IMR-90 (cell line): ENCODE results near the gene REPS2. TPM values are rescaled to one million over a fixed set of nuclear protein-coding genes. Genes with fewer than 3 reads are reported as not detected.
"Not testable (repeated sequence)": the region's sequence is repeated elsewhere in the genome, so short reads cannot be mapped to it uniquely, and the experiment has no call there.

Experiments used
- ATAC-seq: fragments of 200-7000 bp; cut with Tn5 transposase; 2 replicates; pipeline ENCODE4 v1.9.1; 2020; ENCODE audit warnings: low read depth, mild to moderate bottlenecking, moderate library complexity
- BruUV-seq: library from RNA; stranded (reverse); fragments of 400-500 nt; replicated peaks from 2 replicates; lab custom pipeline; 2021; lab: Mats Ljungman, UMichigan
- CTCF ChIA-PET: fragments of 300-600 bp; formaldehyde crosslinking; extraction: SDS; loops from one replicate; lab custom pipeline; 2021; ENCODE audit warnings: antibody characterized with exemption; lab: Yijun Ruan, JAX
- POLR2A ChIA-PET: fragments of 300-600 bp; sonication (Branson Sonifier 250); formaldehyde crosslinking; loops from one replicate; lab custom pipeline; 2022; ENCODE audit warnings: antibody characterized with exemption; ENCODE audit not compliant: unreplicated experiment; lab: Charles Lee
- DNase-seq: peaks from one replicate; pipeline ENCODE4 v3.0.0; 2013
- H2AFZ ChIP-seq: replicated peaks from 2 replicates; pipeline ENCODE3; 2013; ENCODE audit warnings: low read length, mild to moderate bottlenecking; ENCODE audit not compliant: poor library complexity
- H2AK5ac ChIP-seq: 2 replicates; pipeline ENCODE4 v1.6.1; 2013; ENCODE audit warnings: low read depth, low read length, inconsistent platforms
- H2AK9ac ChIP-seq: replicated peaks from 2 replicates; pipeline ENCODE3; 2013; ENCODE audit warnings: mild to moderate bottlenecking, low read depth, low read length, moderate library complexity; ENCODE audit not compliant: poor library complexity
- H2BK120ac ChIP-seq: 2 replicates; pipeline ENCODE4 v1.6.1; 2013; ENCODE audit warnings: low read depth, low read length, inconsistent platforms
- H2BK15ac ChIP-seq: 3 replicates; pipeline ENCODE4 v1.6.1; 2013; ENCODE audit warnings: low read depth, low read length, inconsistent platforms
- H2BK20ac ChIP-seq: 2 replicates; pipeline ENCODE4 v1.6.1; 2013; ENCODE audit warnings: low read depth, mild to moderate bottlenecking, inconsistent platforms, low read length, moderate library complexity
- H2BK5ac ChIP-seq: 2 replicates; pipeline ENCODE4 v1.6.1; 2013; ENCODE audit warnings: mild to moderate bottlenecking, low read depth, low read length, inconsistent platforms; ENCODE audit not compliant: poor library complexity, severe bottlenecking
- H3K14ac ChIP-seq: replicated peaks from 2 replicates; pipeline ENCODE4 v1.6.1; 2013; ENCODE audit warnings: low read depth, low read length, inconsistent platforms
- H3K18ac ChIP-seq: 2 replicates; pipeline ENCODE4 v1.6.1; 2013; ENCODE audit warnings: low read depth, low read length, control low read depth
- H3K23ac ChIP-seq: 2 replicates; pipeline ENCODE4 v1.6.1; 2013; ENCODE audit warnings: low read depth, low read length, inconsistent platforms
- H3K27ac ChIP-seq: 2 replicates; pipeline ENCODE4 v1.5.1; 2013; ENCODE audit warnings: mild to moderate bottlenecking, control low read depth, low read length; ENCODE audit not compliant: insufficient read depth
- H3K27me3 ChIP-seq: 2 replicates; pipeline ENCODE4 v1.6.1; 2013; ENCODE audit warnings: low read length; ENCODE audit not compliant: control insufficient read depth, insufficient read depth
- H3K36me3 ChIP-seq: 2 replicates; pipeline ENCODE4 v1.6.1; 2013; ENCODE audit warnings: low read length, mixed read lengths; ENCODE audit not compliant: control insufficient read depth, insufficient read depth
- H3K4ac ChIP-seq: 2 replicates; pipeline ENCODE4 v1.6.1; 2013; ENCODE audit warnings: low read depth, low read length, inconsistent platforms
- H3K4me1 ChIP-seq: 2 replicates; pipeline ENCODE4 v1.6.1; 2013; ENCODE audit warnings: low read length, mixed read lengths; ENCODE audit not compliant: control insufficient read depth, insufficient read depth
- H3K4me2 ChIP-seq: 2 replicates; pipeline ENCODE4 v1.6.1; 2013; ENCODE audit warnings: low read depth, mild to moderate bottlenecking, control low read depth, low read length, moderate library complexity
- H3K4me3 ChIP-seq: 2 replicates; pipeline ENCODE4 v1.5.1; 2013; ENCODE audit warnings: low read depth, mild to moderate bottlenecking, control low read depth, low read length, moderate library complexity; ENCODE audit not compliant: insufficient read depth
- H3K56ac ChIP-seq: 2 replicates; pipeline ENCODE4 v1.6.1; 2013; ENCODE audit warnings: low read length, inconsistent platforms; ENCODE audit not compliant: insufficient read depth; ENCODE audit errors: extremely low read depth
- H3K79me1 ChIP-seq, 2 experiments: 2 replicates each; pipeline ENCODE4 v1.6.1; 2013; ENCODE audit warnings: low read length in 2 of 2, inconsistent platforms in 1 of 2, low read depth in 1 of 2
- H3K9ac ChIP-seq: 2 replicates; pipeline ENCODE4 v1.6.1; 2013; ENCODE audit warnings: low read depth, low read length, control low read depth
- H3K9me1 ChIP-seq: 2 replicates; pipeline ENCODE4 v1.6.1; 2013; ENCODE audit warnings: low read length, inconsistent platforms; ENCODE audit not compliant: insufficient read depth
- H3K9me3 ChIP-seq: 2 replicates; pipeline ENCODE4 v1.6.1; 2013; ENCODE audit warnings: low read length; ENCODE audit not compliant: control insufficient read depth, insufficient read depth
- H4K20me1 ChIP-seq: 2 replicates; pipeline ENCODE4 v1.6.1; 2013; ENCODE audit warnings: low read length, inconsistent platforms; ENCODE audit not compliant: insufficient read depth
- H4K5ac ChIP-seq: 2 replicates; pipeline ENCODE4 v1.6.1; 2013; ENCODE audit warnings: mild to moderate bottlenecking, low read depth, low read length, control low read depth
- H4K8ac ChIP-seq, 2 experiments: 2 replicates each; pipeline ENCODE4 v1.6.1; 2013; ENCODE audit warnings: low read depth in 2 of 2, low read length in 2 of 2, control low read depth in 1 of 2, inconsistent platforms in 1 of 2
- H4K91ac ChIP-seq: 2 replicates; pipeline ENCODE4 v1.6.1; 2013; ENCODE audit warnings: low read depth, low read length, inconsistent platforms; ENCODE audit not compliant: insufficient read depth
- WGBS, 2 experiments: methylation state at CpG; one replicate each; pipeline versions ENCODE4 v1.1.5 to v1.1.7; 2013; ENCODE audit warnings: missing lambda C conversion rate in 2 of 2; ENCODE audit not compliant: insufficient read length in 1 of 2; ENCODE audit errors: extremely low coverage in 2 of 2; 5-methylcytosine and 5-hydroxymethylcytosine counted together
- dilution Hi-C: fragments of 300-500 bp; cut with HindIII; formaldehyde crosslinking; loops from one replicate; pipeline ENCODE4 v1.14.3; 2018; ENCODE audit warnings: low sequenced_read_pairs; ENCODE audit not compliant: unreplicated experiment
- in situ Hi-C: fragments of 300-500 bp; cut with MboI; formaldehyde crosslinking; loops from 3 replicates; pipeline ENCODE4 v1.14.3; 2019; ENCODE audit warnings: low sequenced_read_pairs, inconsistent platforms, mixed read lengths
- intact Hi-C: fragments of 100-400 bp; cut with micrococcal nuclease; formaldehyde crosslinking; loops from 2 replicates; pipeline ENCODE4 v1.10.0; 2022
- polyA plus RNA-seq, 3 experiments: library from polyadenylated mRNA; depleted of rRNA; stranded (reverse); fragments of >200 nt; gene quantifications; 2 replicates each; pipeline ENCODE4 v1.2.3, GENCODE V29; 2012; ENCODE audit warnings: low replicate concordance in 1 of 3
- total RNA-seq: library from RNA; depleted of rRNA; stranded (reverse); fragments of >200 nt; gene quantifications from 2 replicates; pipeline ENCODE4 v1.2.3, GENCODE V29; 2012

Gene REPS2
- total and polyA plus RNA-seq, 2 of the 4 experiments (the other 2 are of a cell fraction) = 0.02 to 0.18 TPM

- H4K8ac ChIP-seq, H3K36me3 ChIP-seq, H4K5ac ChIP-seq, intact Hi-C loops, H3K18ac ChIP-seq, CTCF ChIA-PET, DNase-seq, H2BK15ac ChIP-seq, BruUV-seq, H2BK5ac ChIP-seq, ATAC-seq, H3K9me1 ChIP-seq, in situ Hi-C loops, H3K79me1 ChIP-seq, H3K27ac ChIP-seq, H3K23ac ChIP-seq, H3K14ac ChIP-seq, H2AK5ac ChIP-seq, H3K56ac ChIP-seq, H2AFZ ChIP-seq, H2BK20ac ChIP-seq, H2BK120ac ChIP-seq, H3K4me3 ChIP-seq, H3K4me2 ChIP-seq, H4K91ac ChIP-seq, H4K20me1 ChIP-seq, H2AK9ac ChIP-seq, H3K27me3 ChIP-seq, H3K4ac ChIP-seq, H3K9ac ChIP-seq, POLR2A ChIA-PET, dilution Hi-C loops, H3K4me1 ChIP-seq, H3K9me3 ChIP-seq: not testable (repeated sequence)
- 36% methylated on average over 2 of the region's 4 CpGs; no CpG with 5 or more reads in 1 of the 2 experiments for WGBS, 2 experiments
These were observed 16.2 kb downstream of the REPS2 start for GRCh38 chrX:16962661-16963060.
